ENCODE results near the gene USP6NL.

Gene USP6NL

GRCh38 chr10:11548065-11548767, 63.2 kb downstream of the USP6NL start:
- no peak for DNase-seq

- DNase-seq = peak; percentile 36
These were observed 64.9 kb downstream of the USP6NL start for GRCh38 chr10:11546581-11546980.

GRCh38 chr10:11541296-11541695, 70.2 kb downstream of the USP6NL start:
- no peak for DNase-seq

- peak; percentile 80 for DNase-seq
These were observed 72.1 kb downstream of the USP6NL start for GRCh38 chr10:11539191-11539868.

- DNase-seq = no peak
These were observed 72.6 kb downstream of the USP6NL start for GRCh38 chr10:11538834-11539190.

GRCh38 chr10:11536228-11536627, 75.2 kb downstream of the USP6NL start:
- no peak for DNase-seq

- DNase-seq = peak; percentile 23
These were observed 76.0 kb downstream of the USP6NL start for GRCh38 chr10:11535346-11535959.

GRCh38 chr10:11533328-11533781, 78.1 kb downstream of the USP6NL start:
- peak; percentile 51 for DNase-seq

GRCh38 chr10:11532306-11532705, 79.1 kb downstream of the USP6NL start:
- DNase-seq = no peak

- DNase-seq = no peak
These were observed 80.6 kb downstream of the USP6NL start for GRCh38 chr10:11530806-11531205.

GRCh38 chr10:11529276-11529903, 82.1 kb downstream of the USP6NL start:
- no peak for DNase-seq

- DNase-seq = no peak
These were observed 83.2 kb downstream of the USP6NL start for GRCh38 chr10:11528286-11528685.

- no peak for DNase-seq
These were observed 83.7 kb downstream of the USP6NL start for GRCh38 chr10:11527691-11528255.

GRCh38 chr10:11527068-11527467, 84.4 kb downstream of the USP6NL start:
- DNase-seq = no peak

- DNase-seq = no peak
These were observed 85.9 kb downstream of the USP6NL start for GRCh38 chr10:11525503-11525902.

GRCh38 chr10:11522821-11523245, 88.6 kb downstream of the USP6NL start:
- DNase-seq = peak; percentile 56

GRCh38 chr10:11521860-11522259, 89.6 kb downstream of the USP6NL start:
- peak; percentile 45 for DNase-seq

GRCh38 chr10:11520892-11521291, 90.6 kb downstream of the USP6NL start:
- no peak for DNase-seq

- no peak for DNase-seq
These were observed 94.3 kb downstream of the USP6NL start for GRCh38 chr10:11517150-11517549.

GRCh38 chr10:11516431-11516746, 95.1 kb downstream of the USP6NL start:
- peak; percentile 77 for DNase-seq

- peak; percentile 84 for DNase-seq
These were observed 95.6 kb downstream of the USP6NL start for GRCh38 chr10:11515596-11516430.

GRCh38 chr10:11513727-11514126, 97.7 kb downstream of the USP6NL start:
- DNase-seq = no peak
